Measurements from ENCODE around the gene TFAM. TPM values are rescaled to one million over a fixed set of nuclear protein-coding genes. Genes with fewer than 3 reads are reported as not detected.

Gene TFAM
- total and polyA plus RNA-seq, 5 donors = 11.1 to 34.0 (median 29.1) TPM

DNA sequence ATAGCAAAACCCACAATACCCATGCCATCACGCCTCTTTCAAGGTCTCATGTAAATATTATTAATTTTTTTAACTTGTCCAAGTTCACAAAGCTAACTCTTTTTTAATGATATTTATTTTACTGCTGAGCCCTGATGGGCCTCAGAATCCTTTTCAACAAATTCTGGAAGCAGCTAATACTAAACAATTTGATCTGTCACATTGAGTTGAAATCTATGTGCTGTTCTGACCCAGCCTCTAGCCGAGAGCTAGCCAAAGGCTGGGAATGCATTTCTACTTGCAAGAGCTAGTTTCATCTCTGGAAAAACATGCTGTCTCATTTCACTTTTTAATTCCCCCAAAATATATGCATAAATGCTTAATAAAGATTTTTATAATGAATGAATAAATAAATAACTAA is 47.9 kb downstream of the TFAM start:
- Histone ChIP-seq H3K9me3 (ENCODE audit: control insufficient read depth, low read length) (no peaks in the 10 kb centered on the region), H3K27ac (ENCODE audit: low read length) (no peak overlapping the region), H3K27me3 (ENCODE audit: control insufficient read depth, insufficient read depth) (no peaks in the 10 kb centered on the region), H3K4me1 (ENCODE audit: control insufficient read depth, insufficient read depth, low read length) (peaks cover 1% of the 10 kb centered on the region), H3K4me3 (ENCODE audit: low read length) (no peak overlapping the region)
- no peak for DNase-seq
- intact Hi-C loops (cut with DNase I) = no loop called here
- 73% methylated on average over 2 of the region's 2 CpGs for WGBS
- no peak for ATAC-seq

DNA sequence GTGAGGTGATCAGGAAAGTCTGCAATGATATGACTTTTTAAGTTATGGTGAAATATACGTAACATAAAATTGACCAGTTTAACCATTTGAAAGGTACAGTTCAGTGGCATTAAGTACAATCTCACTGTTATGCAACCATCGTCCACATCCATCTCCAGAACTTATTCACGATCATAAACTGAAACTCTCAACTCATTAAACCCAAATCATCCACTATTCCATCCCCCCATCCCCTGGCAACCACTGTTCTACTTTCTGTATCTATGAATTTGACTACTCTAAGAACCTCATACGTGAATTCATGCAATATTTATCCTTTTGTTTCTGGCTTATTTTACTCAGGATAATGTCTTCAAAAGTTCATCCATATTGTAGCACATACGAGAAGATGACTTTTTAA is 48.4 kb downstream of the TFAM start:
- no peak overlapping the region for H3K4me3 ChIP-seq (ENCODE audit: low read length)
- H3K4me1 ChIP-seq (ENCODE audit: control insufficient read depth, insufficient read depth, low read length) = peaks cover 1% of the 10 kb centered on the region
- DNase-seq = no peak
- no peaks in the 10 kb centered on the region for H3K9me3 ChIP-seq (ENCODE audit: control insufficient read depth, low read length)
- intact Hi-C loops (cut with DNase I) = no loop called here
- H3K27ac ChIP-seq (ENCODE audit: low read length) = no peak overlapping the region
- no peaks in the 10 kb centered on the region for H3K27me3 ChIP-seq (ENCODE audit: control insufficient read depth, insufficient read depth)
- WGBS = 82% methylated on average over 5 of the region's 5 CpGs
- no peak for ATAC-seq

DNA sequence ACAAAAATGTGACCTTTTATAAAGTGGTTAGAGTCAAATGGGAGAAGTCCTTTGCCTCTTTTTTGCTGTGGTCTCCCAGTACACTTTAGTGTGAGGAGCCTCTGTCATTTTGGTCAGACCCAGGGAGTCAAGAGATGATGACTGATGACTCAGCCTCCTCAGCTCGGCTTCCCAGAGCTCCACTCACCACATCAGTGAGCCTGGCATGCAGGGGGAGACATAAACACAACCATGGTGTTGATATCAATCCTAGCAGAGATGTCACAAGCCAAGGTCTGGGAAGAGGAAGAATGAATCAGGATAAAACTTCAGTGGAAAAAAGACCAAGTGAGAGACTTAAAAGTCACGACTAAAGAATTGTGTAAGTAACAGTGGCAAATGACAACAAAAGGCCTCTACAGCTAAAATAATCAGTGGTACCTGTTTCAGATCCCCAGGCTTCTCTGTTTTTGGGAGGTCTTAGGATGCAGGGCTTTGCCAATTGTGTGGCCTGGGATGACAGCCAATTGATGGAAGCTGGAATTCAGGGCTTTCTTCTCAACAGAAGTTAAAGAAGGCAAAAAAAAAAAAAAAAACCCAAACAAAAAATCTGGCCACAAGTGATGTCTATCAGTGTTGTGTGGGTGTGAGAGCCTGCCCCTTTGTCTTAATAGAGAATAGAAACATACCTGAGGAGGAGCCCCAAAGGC is 50.2 kb downstream of the TFAM start:
- intact Hi-C loops (cut with DNase I) = no loop called here

GRCh38 chr10:58436071-58436470 is 50.9 kb downstream of the TFAM start:
- no peak overlapping the region for H3K27ac ChIP-seq (ENCODE audit: low read length)

More for the DNA sequence above, 50.2 kb downstream of the TFAM start:
- no peaks in the 10 kb centered on the region for H3K27me3 ChIP-seq (ENCODE audit: control insufficient read depth, insufficient read depth)
- WGBS = 20% methylated on average over 2 of the region's 2 CpGs
- DNase-seq = peak; percentile 65 to 76 (median 69)
- H3K9me3 ChIP-seq (ENCODE audit: control insufficient read depth, low read length) = no peaks in the 10 kb centered on the region
- H3K4me1 ChIP-seq (ENCODE audit: control insufficient read depth, insufficient read depth, low read length) = peaks cover 1% of the 10 kb centered on the region
- peak; percentile 87 to 96 for ATAC-seq
- peak overlapping the region; percentile 45 for H3K27ac ChIP-seq (ENCODE audit: low read length)
- no peak overlapping the region for H3K4me3 ChIP-seq (ENCODE audit: low read length)

GRCh38 chr10:58438340-58438871 is 53.2 kb downstream of the TFAM start:
- intact Hi-C loops (cut with DNase I) = no loop called here
- H3K4me3 ChIP-seq (ENCODE audit: low read length) = no peak overlapping the region
- 43% methylated on average over 3 of the region's 3 CpGs for WGBS
- H3K27me3 ChIP-seq (ENCODE audit: control insufficient read depth, insufficient read depth) = no peaks in the 10 kb centered on the region
- H3K27ac ChIP-seq (ENCODE audit: low read length) = no peak overlapping the region
- DNase-seq = no peak
- no peak for ATAC-seq
- H3K9me3 ChIP-seq (ENCODE audit: control insufficient read depth, low read length) = no peaks in the 10 kb centered on the region
- peaks cover 1% of the 10 kb centered on the region for H3K4me1 ChIP-seq (ENCODE audit: control insufficient read depth, insufficient read depth, low read length)

More at GRCh38 chr10:58436071-58436470, 50.9 kb downstream of the TFAM start:
- no peak for DNase-seq
- intact Hi-C loops (cut with DNase I) = no loop called here
- peaks cover 1% of the 10 kb centered on the region for H3K4me1 ChIP-seq (ENCODE audit: control insufficient read depth, insufficient read depth, low read length)
- no peak overlapping the region for H3K4me3 ChIP-seq (ENCODE audit: low read length)
- no peak for ATAC-seq
- H3K27me3 ChIP-seq (ENCODE audit: control insufficient read depth, insufficient read depth) = no peaks in the 10 kb centered on the region
- 44% methylated on average over 4 of the region's 4 CpGs for WGBS
- no peaks in the 10 kb centered on the region for H3K9me3 ChIP-seq (ENCODE audit: control insufficient read depth, low read length)

DNA sequence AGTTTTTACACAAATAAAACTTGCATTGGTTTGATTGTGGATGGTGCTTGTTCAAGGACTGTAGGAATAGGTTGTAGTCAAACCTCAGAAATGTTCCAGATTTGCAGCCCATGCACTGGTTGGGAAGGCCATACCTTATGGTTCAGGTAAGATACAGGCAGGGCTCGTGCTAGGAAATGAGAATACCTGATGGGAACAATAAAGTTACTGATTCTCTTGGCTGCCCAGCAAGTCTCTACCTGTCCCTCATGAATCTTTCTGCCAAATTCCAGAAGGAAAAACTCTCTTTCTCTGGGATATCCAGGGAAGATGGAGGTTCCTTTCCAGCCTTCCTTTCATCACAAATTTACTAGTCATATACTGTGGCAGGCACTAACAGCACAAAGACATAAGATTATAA is 53.8 kb downstream of the TFAM start:
- Histone ChIP-seq H3K4me1 (ENCODE audit: control insufficient read depth, insufficient read depth, low read length) (peaks cover 1% of the 10 kb centered on the region), H3K27me3 (ENCODE audit: control insufficient read depth, insufficient read depth) (no peaks in the 10 kb centered on the region), H3K4me3 (ENCODE audit: low read length) (no peak overlapping the region), H3K9me3 (ENCODE audit: control insufficient read depth, low read length) (no peaks in the 10 kb centered on the region), H3K27ac (ENCODE audit: low read length) (no peak overlapping the region)
- ATAC-seq (no peak), DNase-seq (no peak)
- WGBS = 82% methylated on average over 1 of the region's 1 CpG
- intact Hi-C loops (cut with DNase I) = no loop called here

GRCh38 chr10:58439632-58440364 is 54.6 kb downstream of the TFAM start:
- ATAC-seq = no peak
- Histone ChIP-seq H3K9me3 (ENCODE audit: control insufficient read depth, low read length) (no peaks in the 10 kb centered on the region), H3K4me3 (ENCODE audit: low read length) (no peak overlapping the region), H3K4me1 (ENCODE audit: control insufficient read depth, insufficient read depth, low read length) (peaks cover 1% of the 10 kb centered on the region), H3K27ac (ENCODE audit: low read length) (no peak overlapping the region), H3K27me3 (ENCODE audit: control insufficient read depth, insufficient read depth) (no peaks in the 10 kb centered on the region)
- intact Hi-C loops (cut with DNase I) = no loop called here
- 89% methylated on average over 5 of the region's 5 CpGs for WGBS
- DNase-seq = no peak

DNA sequence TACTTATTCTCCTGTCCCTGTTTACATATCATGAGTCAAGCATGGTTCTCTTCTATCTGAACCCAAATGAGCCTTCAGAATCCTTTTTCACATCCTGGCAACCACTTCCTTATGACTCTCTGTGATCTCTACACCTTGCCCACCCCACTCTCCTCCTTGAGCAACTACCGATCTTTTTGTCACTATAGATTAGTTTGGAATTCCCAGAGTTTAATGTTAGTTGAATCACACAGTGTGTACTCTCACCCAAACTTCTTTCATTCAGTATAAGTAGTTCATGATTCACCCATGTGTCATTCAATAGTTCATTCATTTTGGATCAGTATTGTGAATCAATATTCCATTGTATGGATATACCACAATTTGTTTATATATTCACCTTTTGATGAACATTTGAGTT is 55.3 kb downstream of the TFAM start:
- Histone ChIP-seq H3K4me3 (ENCODE audit: low read length) (no peak overlapping the region), H3K27me3 (ENCODE audit: control insufficient read depth, insufficient read depth) (no peaks in the 10 kb centered on the region), H3K27ac (ENCODE audit: low read length) (no peak overlapping the region), H3K9me3 (ENCODE audit: control insufficient read depth, low read length) (no peaks in the 10 kb centered on the region), H3K4me1 (ENCODE audit: control insufficient read depth, insufficient read depth, low read length) (no peaks in the 10 kb centered on the region)
- ATAC-seq (no peak), DNase-seq (no peak)
- WGBS = 1% methylated on average over 1 of the region's 1 CpG
- intact Hi-C loops (cut with DNase I) = no loop called here

- Histone ChIP-seq H3K9me3 (ENCODE audit: control insufficient read depth, low read length) (no peaks in the 10 kb centered on the region), H3K27me3 (ENCODE audit: control insufficient read depth, insufficient read depth) (no peaks in the 10 kb centered on the region), H3K4me3 (ENCODE audit: low read length) (no peak overlapping the region), H3K4me1 (ENCODE audit: control insufficient read depth, insufficient read depth, low read length) (no peaks in the 10 kb centered on the region), H3K27ac (ENCODE audit: low read length) (no peak overlapping the region)
- intact Hi-C loops (cut with DNase I) = no loop called here
- ATAC-seq = no peak
- DNase-seq = no peak
- 41% methylated on average over 3 of the region's 3 CpGs for WGBS
Measured at GRCh38 chr10:58444321-58444720, 59.1 kb downstream of the TFAM start.

DNA sequence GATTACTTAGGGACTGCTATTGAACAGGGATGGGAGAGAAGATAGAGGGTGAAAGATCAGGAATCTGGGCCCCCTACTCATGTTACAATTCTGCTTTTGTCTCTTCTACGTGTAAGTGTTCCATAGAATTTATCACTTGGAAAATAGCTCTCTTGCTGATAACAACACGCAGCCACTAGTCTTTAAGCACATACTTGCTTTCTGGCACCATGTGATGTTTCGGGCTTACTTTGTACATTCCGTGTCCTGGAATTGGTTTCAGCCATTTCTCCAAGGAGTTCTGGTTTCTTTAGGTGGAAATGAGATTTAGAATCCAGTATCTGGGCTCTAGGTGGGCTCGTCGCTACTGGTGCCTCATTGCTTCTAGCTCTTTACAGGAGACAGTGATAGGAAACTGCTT is 59.7 kb downstream of the TFAM start:
- Histone ChIP-seq H3K4me1 (ENCODE audit: control insufficient read depth, insufficient read depth, low read length) (no peaks in the 10 kb centered on the region), H3K4me3 (ENCODE audit: low read length) (no peak overlapping the region), H3K9me3 (ENCODE audit: control insufficient read depth, low read length) (no peaks in the 10 kb centered on the region), H3K27ac (ENCODE audit: low read length) (no peak overlapping the region), H3K27me3 (ENCODE audit: control insufficient read depth, insufficient read depth) (no peaks in the 10 kb centered on the region)
- 28% methylated on average over 6 of the region's 6 CpGs for WGBS
- ATAC-seq (no peak), DNase-seq (no peak)
- intact Hi-C loops (cut with DNase I) = no loop called here

GRCh38 chr10:58448121-58448935 is 63.1 kb downstream of the TFAM start:
- DNase-seq (peak in 1 of 3 donors; percentile 40), ATAC-seq (peak in 1 of 2 donors; percentile 31)
- intact Hi-C loops (cut with DNase I) = no loop called here
- no peak overlapping the region for H3K4me3 ChIP-seq (ENCODE audit: low read length)
- H3K27me3 ChIP-seq (ENCODE audit: control insufficient read depth, insufficient read depth) = no peaks in the 10 kb centered on the region
- H3K9me3 ChIP-seq (ENCODE audit: control insufficient read depth, low read length) = no peaks in the 10 kb centered on the region
- WGBS = 97% methylated on average over 31 of the region's 31 CpGs
- H3K4me1 ChIP-seq (ENCODE audit: control insufficient read depth, insufficient read depth, low read length) = no peaks in the 10 kb centered on the region
- no peak overlapping the region for H3K27ac ChIP-seq (ENCODE audit: low read length)

Data from right cardiac atrium (tissue), 5 donors.